HG02852 (cell line): Measurements from ENCODE around the gene NECAP2.
"Not testable (repeated sequence)": the region's sequence is repeated elsewhere in the genome, so short reads cannot be mapped to it uniquely, and the experiment has no call there.

Experiments used
- ATAC-seq: cut with Tn5 transposase; IDR thresholded peaks from one replicate; pipeline ENCODE4 v1.9.1; 2021; ENCODE audit warnings: mild to moderate bottlenecking, moderate library complexity; ENCODE audit not compliant: unreplicated experiment

The NECAP2 gene

DNA sequence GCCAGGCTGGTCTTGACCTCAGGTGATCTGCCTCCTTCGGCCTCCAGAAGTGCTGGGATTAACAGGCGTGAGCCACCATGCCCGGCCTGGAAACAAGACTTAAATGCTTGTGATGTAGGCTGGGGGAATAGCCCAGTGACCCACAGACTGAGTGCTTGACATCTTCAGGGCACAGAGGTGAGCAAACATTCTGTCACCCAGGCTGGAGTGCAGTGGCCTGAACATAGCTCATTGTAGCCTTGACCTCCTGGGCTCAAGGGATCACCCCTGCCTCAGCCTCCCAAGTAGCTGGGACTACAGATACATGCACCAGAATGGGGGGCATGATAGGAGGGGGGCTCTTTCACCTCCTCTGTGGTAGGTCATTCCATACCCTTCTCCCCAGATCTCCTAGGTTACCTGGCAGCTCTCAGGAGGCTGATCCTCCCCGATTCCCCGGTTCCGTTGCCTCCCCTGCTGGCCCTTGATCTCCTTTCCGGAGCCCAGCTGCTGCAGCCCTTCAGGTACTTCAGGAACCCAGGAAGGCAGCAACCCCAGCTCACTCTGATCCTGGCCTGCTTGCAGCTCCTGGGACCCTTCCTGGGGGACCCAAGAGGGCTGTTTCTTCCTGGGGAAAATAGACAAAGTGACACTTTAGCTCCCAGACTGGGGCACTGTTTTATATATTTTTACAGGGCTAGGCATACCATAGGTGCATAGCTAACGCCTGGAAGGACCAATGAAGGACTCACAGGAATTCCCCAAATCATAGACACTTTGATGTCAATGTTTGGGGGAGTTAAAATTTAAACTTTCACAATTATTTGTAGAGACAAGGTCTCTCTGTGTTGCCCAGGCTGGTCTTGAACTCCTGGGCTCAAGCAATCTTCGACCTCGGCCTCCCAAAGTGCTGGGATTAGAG lies 15.1 kb upstream of the NECAP2 start:
- ATAC-seq = no peak

DNA sequence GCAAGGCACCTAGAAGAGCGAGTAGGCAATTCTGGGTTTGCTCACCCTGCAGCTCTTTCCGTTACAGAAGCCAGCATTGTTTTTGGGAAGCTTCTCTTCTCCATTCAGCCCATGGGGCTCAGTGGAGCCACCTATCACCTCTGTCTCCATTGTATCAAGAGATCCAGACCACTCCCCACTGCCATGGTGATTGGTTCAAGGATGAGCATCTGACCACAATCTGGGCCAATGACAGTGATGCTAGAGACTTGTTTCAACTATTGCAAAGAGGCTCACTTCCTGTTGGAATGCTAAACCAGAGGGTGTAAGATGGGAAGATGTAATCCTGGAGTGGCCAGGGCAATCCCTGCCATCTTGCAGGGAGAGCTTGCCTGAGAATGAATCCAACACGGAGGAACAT lies 9.9 kb upstream of the NECAP2 start:
- no peak for ATAC-seq

DNA sequence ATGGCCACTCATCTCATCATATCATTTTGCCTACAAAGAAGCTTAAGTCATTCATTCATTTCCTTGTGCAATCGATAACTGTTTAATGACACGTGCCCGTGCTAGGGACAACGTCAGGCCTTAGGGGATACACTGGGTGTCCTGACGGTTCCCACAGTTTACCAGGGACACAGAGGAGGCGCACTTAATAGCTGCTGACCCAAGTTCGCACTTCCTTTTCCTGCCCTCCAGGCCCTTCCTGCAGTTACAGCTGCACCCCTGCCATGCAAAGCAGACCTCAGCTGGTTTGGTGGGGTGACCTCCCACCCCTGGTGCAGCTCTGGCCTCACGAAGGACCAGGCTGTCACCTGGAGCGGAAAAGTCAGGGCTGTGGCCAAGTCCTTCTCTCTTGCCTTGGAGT lies 7.5 kb upstream of the NECAP2 start:
- no peak for ATAC-seq

DNA sequence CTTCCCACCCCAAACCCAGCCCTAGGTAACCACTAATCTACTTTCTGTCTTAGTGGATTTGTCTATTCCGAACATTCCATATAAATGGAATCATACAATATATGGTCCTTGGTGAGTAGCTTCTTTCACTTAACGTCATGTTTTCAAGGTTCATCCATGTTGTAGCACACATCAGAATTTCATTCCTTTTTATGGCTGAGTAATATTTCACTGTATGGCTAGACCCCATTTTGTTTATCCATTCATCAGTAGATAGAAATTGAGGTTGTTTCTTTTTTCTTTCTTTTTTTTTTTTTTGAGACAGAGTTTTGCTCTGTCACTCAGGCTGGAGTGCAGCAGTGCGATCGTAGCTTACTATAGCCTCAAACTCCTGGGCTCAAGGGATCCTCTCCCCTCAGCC lies 6.5 kb upstream of the NECAP2 start:
- no peak for ATAC-seq

DNA sequence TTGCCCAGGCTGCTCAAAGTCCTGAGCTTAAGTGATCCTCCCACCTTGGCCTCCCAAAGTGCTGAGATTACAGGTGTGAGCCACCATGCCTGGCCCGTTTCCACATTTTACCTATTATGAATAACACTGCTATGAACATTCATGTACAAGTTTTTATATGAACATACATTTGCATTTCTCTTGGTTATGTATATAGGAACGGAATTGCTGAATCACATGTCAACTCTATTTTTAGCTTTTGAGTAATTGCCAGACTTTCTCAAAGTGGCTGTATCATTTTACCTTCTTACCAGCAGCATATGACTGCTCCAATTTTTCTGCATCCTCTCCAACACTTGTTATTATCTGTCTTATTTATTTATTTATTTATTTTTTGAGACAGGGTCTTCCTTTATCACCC lies 6.0 kb upstream of the NECAP2 start:
- ATAC-seq = no peak

DNA sequence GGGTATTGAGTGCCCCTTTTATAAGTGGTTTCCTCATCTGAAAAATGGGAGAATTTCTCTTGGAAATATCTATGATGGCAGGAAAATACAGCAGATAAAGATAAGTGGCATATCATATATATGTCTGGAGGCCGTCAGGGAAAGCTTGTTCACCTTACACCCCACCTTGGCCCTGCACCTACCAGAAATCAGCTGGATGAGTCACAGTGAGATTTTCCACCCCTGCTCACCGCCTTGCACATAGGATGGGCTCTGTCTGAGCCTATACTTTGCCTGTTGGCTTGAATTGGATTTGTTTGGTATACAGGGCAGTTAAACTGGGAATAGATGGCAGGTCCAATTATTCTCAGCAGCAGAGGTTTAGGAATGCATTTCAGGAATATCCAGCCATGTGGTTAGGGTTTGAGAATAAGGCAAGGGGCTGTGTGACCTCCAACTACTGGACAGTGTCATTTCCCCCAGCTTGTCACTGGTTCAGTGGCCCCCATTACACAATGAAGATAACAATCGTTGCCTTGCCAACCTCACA lies 3.5 kb upstream of the NECAP2 start, which contains the start of gene SPATA21:
Gene SPATA21, minus strand, starts transcription at position 479 of the 529 bp plus-strand sequence. CDS start 6,053 bp downstream, outside the sequence.
- no peak for ATAC-seq

DNA sequence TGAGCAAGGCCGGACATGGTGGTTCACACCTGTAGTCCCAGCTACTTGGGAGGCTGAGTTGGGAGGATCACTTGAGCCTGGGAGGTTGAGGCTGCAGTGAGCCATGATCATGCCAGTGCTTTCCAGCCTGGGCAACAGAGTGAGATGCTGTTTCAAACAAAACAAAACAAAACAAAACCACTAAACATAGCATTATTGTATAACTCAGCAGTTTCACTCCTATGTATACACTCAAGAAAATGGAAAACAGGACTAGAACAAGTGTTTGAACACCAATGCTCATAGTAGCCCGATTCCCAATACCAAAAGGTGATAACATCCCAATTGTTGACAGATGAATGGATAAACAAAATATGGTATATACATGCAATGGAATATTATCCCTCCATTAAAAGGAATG lies 2.0 kb upstream of the NECAP2 start:
- ATAC-seq = no peak

DNA sequence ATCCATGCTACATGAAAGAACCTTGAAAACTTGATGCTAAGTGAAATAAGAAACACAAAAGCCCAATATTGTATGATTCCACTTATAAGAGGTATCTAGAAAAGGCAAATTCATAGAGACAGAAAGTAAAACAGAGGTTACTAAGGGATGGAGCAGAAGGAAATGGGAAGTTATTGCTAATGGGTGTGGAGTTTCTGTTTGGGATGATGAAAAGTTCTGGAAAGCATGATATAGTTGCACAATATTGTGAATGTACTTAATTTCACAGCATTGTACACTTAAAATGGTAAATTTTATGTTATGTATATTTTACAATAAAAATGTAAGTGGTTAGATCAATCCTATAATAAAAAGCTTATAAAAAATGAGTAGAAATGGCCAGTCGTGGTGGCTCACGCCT lies 1.6 kb upstream of the NECAP2 start:
- no peak for ATAC-seq

DNA sequence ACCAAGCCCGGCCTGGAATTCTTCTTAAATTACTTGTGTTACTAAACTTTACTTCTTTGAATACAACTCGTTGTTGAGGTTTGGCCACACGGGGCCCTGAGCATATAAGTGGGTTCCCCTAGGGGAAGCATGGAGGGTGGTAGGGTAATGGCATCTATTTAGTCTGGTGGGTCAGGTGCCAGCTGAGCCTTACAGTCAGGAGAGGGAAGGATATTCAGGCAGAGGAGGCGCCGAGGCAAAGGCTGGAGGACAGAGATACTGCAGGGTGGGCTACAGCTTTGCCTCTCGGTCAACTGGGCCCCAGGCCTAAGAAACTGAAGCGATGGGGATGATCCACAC lies 424 bp upstream of the NECAP2 start:
- ATAC-seq = peak; percentile 21

DNA sequence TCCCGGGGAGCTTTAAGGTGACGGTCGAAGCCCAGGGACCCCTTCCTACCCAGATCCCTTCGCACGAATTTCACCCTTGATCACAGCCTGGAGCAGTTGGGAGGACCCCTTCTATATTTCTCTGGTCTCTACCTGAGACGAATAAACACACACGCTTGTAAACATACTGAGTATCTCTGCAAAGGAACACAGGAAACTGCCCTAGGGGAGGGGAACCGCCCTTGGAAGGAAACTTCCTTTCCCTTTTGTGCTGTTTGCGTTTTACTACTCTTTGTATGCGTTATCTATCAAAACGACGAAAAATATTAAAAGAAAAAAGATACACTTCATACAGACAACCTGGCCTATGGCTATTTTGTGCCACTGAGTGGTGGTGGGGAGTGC lies 750 bp downstream of the NECAP2 start:
- no peak for ATAC-seq

DNA sequence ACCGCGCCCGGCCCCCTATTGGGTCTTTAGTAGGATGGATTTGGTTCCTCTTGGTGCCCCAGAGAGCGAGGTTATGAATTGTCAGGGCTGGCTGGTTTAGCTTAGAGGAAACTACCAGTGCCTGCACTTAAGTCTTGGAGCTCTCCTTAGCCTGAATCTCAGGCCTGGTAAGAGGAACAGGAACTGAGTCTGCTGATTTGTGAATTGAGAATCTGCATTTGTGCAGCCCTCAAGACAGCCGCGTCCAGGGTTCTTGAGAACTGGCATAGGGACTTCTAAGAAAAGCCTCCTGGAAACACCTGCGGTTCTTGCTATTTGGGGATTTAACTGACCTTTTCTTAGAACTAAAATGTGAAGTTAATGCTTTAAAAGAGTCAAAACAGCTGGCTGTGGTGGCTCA lies 1.7 kb downstream of the NECAP2 start:
- ATAC-seq = no peak

DNA sequence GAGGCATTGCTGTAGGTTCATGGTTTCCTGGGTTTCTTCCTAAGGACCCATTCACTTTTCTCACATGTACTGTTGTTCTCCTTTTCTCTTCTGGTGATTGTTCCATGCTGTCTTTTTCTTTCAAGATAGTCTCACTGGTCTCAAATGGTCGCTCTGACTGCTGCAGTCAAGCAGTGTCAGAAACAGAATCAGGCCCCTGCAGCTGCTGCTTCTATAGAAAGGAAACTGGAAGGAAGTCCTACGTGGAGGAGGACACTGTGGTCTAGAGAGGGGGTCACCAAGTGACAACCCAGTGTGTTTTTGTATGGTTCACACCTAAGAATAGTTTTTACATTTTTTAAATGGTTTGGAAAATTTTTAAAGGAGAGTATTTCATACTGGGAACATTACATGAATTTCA lies 2.4 kb downstream of the NECAP2 start:
- ATAC-seq = no peak

DNA sequence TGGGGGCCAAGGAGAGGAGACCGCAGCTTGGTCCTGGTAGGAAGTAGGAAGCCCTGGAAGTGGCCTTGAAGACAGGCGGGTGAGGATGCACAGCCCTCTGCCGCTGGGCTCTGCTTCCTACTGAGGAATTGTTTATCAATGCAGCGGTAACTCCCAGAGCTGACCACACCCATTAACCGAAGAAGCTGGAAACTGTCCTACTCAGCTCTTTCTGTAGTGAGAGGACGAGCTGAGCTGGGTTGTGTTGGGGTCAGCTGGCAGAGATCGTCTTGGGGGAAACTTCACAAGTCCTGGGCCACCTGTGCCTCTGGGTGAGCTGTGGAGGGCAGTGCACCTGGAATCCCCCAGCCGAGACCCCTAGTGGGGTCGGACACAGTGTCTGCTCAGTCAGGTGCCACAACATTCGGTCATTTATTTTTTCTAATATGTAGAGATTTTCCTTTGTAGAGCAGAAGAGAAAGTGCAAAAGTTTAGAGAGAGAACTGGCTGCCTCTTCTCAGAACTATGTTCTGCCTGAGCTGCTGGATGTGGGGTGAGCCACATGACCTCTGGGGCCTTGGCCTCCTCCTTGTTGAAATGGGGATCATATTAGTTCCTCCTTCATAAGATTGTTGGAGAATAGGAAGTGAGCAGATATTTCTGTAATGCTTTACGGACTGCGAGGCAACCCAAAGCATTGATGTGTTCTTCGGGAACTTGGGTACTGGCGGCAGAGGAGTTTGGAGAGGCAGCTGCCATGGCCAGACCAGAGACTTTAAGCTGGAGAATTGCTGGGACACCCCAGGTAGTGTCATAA lies 3.6 kb downstream of the NECAP2 start:
- ATAC-seq = no peak

DNA sequence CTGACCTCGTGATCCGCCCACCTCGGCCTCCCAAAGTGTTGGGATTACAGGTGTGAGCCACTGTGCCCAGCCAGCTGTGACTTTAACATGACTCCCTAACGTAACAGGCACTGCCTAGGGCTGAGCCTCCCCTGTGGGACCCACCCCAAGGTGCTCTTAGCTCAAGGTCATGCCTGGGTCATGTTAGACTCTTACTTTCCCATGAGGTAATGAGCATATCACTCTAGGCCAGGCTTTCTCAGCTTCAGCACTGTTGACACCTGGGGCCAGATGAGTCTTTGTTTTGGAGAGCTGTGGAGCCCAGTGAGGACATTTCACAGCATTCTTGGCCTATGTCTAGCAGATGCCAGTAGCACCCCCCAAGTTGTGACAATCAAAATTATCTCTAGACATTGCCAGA lies 4.5 kb downstream of the NECAP2 start:
- ATAC-seq = no peak

DNA sequence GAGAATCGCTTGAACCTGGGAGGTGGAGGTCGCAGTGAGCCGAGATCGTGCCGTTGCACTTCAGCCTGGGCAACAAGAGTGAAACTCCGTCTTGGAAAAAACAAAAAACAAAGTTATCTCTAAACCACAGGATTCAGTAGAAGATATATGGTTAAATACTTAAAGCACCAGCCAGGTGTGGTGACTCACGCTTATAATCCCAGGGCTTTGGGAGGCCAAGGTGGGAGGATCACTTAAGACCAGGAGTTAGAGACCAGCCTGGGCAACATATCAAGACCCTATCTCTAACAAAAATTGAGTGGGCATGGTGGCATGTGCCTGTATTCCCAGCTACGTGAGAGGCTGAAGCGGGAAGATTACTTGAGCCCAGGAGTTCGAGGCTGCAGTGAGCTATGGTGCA lies 5.6 kb downstream of the NECAP2 start:
- no peak for ATAC-seq

DNA sequence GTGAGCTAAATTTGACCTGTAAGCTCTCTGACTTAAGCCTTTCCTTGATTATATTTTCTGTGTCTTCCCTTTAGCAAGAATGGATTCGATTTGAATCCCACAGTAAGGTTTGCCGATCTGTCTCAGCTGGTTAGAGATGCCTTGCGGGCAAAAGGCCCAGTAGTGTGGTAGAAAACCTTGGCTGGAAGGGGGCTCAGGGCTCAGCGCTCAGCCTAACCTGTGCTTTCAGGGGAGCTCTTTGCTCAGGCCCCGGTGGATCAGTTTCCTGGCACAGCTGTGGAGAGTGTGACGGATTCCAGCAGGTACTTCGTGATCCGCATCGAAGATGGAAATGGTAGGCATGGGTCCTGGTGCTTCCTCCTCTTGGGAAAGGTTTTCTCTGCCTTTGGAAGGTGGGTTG lies 7.1 kb downstream of the NECAP2 start:
- ATAC-seq = no peak

DNA sequence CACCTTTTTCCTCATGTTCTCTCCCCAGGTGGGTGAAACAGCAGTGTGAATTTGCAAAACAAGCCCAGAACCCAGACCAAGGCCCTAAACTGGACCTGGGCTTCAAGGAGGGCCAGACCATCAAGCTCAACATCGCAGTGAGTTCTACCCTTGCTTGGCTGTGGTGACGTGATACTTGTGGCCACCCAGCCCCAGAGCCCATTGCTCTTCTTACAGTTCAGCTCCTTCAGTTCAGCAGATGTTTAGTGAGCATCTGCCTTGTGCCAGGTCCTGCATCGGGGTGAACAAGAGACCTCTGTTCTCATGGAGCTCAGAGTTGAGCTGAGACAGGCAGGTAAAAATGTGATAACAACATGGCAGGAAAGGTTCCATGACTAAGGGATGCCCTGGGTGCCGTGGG lies 8.5 kb downstream of the NECAP2 start:
- no peak for ATAC-seq

DNA sequence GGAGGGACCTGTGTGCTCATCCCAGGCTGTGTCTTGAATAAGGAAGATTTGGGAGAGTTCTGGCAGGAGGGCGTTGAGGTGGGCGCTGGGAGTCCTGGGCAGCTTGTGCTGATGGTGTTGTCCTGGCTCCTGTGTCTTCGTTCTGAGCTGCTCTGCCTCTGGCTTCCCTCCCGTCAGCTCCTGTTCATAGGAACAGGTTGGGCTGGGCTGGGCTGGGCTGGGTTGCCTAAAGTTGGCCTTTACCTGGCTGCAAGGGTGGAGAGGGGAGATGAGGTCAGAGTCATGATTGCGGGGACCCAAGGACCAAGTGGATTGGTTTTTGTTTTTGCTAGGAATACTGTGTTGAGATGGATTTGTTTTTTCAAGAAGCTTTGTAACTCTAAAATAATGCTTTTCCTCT lies 9.1 kb downstream of the NECAP2 start:
- no peak for ATAC-seq

DNA sequence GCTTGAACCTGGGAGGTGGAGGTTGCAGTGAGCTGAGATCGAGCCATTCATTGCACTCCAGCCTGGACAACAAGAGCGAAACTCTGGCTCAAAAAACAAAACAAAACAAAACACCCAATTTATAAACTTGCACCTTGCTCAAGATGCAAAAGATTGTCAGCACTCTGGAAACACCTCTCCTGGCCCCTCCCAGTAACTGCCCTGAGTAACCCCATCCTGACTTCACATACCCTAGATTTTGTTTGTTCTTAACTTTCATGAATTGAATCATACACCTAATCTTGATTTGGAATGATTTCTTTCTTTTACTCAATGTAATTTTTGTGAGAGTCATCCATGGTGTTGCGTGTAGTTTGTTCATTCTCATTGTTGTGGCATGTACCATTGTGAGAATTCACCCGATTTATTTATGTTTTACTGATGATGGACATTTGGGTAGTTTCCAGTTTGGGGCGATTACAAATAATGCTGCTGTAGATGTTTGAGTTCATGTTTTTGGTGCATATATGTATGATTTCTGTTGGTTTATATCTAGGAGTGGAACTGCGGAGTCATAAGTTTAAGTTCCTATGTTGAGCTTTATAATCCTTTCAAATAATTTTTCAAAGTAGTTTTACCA lies 10.4 kb downstream of the NECAP2 start:
- ATAC-seq = no peak

DNA sequence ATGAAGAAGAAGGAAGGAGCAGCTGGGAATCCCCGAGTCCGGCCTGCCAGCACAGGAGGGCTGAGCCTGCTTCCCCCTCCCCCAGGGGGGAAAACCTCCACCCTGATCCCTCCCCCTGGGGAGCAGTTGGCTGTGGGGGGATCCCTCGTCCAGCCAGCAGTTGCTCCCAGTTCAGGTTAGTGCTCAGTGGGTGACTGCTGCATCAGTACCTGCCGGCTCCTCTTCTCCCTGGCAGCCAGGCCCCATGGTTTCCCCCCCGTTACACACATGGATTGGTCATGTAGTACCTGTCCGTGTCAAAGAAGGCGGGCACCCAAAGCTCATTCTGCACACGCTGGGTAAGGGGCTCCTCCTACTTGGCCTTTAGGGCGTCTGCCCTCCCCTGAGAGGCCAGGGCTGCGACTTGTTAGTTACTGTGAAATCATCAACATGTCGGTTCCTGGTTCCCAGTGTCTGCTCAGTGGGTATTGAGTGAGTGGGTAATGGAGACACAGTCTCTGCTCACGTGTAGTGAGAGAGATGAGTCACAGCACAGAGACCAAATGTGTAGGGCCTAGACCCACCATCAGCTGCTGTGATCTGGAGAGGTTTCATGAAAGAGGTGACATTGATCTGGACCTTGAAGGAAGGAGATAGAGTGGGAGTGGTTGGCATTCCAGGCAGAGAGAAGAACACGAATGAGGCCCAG lies 11.5 kb downstream of the NECAP2 start:
- no peak for ATAC-seq

DNA sequence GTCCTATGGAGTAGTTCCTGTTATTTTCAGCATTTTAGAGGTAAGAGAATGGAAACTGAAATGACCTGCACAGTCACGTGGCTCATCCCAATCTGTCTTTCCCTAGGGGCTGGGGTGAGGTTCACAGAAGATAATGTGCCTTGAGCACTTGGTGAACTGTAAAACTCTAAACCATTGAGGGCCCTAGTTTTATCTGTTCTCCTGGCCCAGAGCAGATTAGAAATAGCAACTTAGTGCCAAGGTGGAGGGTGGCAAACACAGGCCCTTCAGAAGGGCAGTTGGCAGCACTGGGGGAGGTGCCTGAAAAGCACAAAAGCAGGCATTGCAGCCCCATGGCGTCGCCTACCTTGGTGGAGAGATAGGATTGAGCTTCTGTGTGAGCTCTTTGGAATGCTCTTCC lies 14.4 kb downstream of the NECAP2 start:
- not testable (repeated sequence) for ATAC-seq
